RKO (cell line): ENCODE data around the gene SEC16A.

Experiments used
- DNase-seq: peaks from one replicate; pipeline ENCODE4 v3.0.0-alpha.2; 2016; ENCODE audit warnings: low spot score

SEC16A gene

GRCh38 chr9:136519263-136520052 lies 36.6 kb upstream of the SEC16A start:
- DNase-seq: no peak

GRCh38 chr9:136518623-136519022 lies 35.8 kb upstream of the SEC16A start:
- no peak for DNase-seq

GRCh38 chr9:136517950-136518349 lies 35.1 kb upstream of the SEC16A start:
- no peak for DNase-seq

GRCh38 chr9:136517012-136517743 lies 34.3 kb upstream of the SEC16A start:
- DNase-seq: no peak

GRCh38 chr9:136516191-136516654 lies 33.4 kb upstream of the SEC16A start:
- DNase-seq: no peak

- DNase-seq: no peak
Measured at GRCh38 chr9:136515276-136515675, 32.4 kb upstream of the SEC16A start.

GRCh38 chr9:136514022-136514714 lies 31.3 kb upstream of the SEC16A start:
- no peak for DNase-seq

- DNase-seq: no peak
Measured at GRCh38 chr9:136513191-136513590, 30.4 kb upstream of the SEC16A start.

GRCh38 chr9:136512651-136513071 lies 29.8 kb upstream of the SEC16A start:
- DNase-seq: no peak

GRCh38 chr9:136511670-136512592 lies 29.1 kb upstream of the SEC16A start:
- DNase-seq: no peak

GRCh38 chr9:136511144-136511669 lies 28.4 kb upstream of the SEC16A start:
- no peak for DNase-seq

- no peak for DNase-seq
Measured at GRCh38 chr9:136510561-136510960, 27.7 kb upstream of the SEC16A start.

GRCh38 chr9:136509549-136509948 lies 26.7 kb upstream of the SEC16A start:
- DNase-seq: no peak

GRCh38 chr9:136508729-136509500 lies 26.1 kb upstream of the SEC16A start:
- no peak for DNase-seq

GRCh38 chr9:136507992-136508375 lies 25.1 kb upstream of the SEC16A start:
- DNase-seq: no peak

- DNase-seq: no peak
Measured at GRCh38 chr9:136507221-136507991, 24.6 kb upstream of the SEC16A start.

GRCh38 chr9:136506425-136506824 lies 23.6 kb upstream of the SEC16A start:
- no peak for DNase-seq

GRCh38 chr9:136505406-136506403 lies 22.9 kb upstream of the SEC16A start:
- no peak for DNase-seq
